Mesendoderm (in vitro differentiated cells): ENCODE measurements around the gene ARHGAP44.

ENCODE experiments used
- DNase-seq: peaks from one replicate; pipeline ENCODE4 v3.0.0; 2013
- H2AK5ac ChIP-seq: 2 replicates; pipeline ENCODE4 v1.6.1; 2013; ENCODE audit warnings: low read length, inconsistent platforms
- H2BK120ac ChIP-seq: 2 replicates; pipeline ENCODE4 v1.6.1; 2013; ENCODE audit warnings: low read depth, mild to moderate bottlenecking, low read length, moderate library complexity, mixed read lengths
- H2BK15ac ChIP-seq: replicated peaks from 2 replicates; pipeline ENCODE4 v1.6.1; 2013; ENCODE audit warnings: low read depth, mild to moderate bottlenecking, moderate library complexity
- H2BK5ac ChIP-seq: 2 replicates; pipeline ENCODE4 v1.6.1; 2013; ENCODE audit warnings: low read length, inconsistent platforms
- H3K18ac ChIP-seq: 2 replicates; pipeline ENCODE4 v1.6.1; 2013; ENCODE audit warnings: mild to moderate bottlenecking, low read length, mixed read lengths
- H3K23ac ChIP-seq: one replicate; pipeline ENCODE4 v1.6.1; 2013; ENCODE audit warnings: low read length
- H3K27ac ChIP-seq: 2 replicates; pipeline ENCODE4 v1.5.1; 2013; ENCODE audit warnings: low read depth, mild to moderate bottlenecking, inconsistent platforms, low read length, moderate library complexity
- H3K27me3 ChIP-seq: 2 replicates; pipeline ENCODE4 v1.6.1; 2013; ENCODE audit warnings: low read length, control low read depth, mild to moderate bottlenecking, inconsistent platforms; ENCODE audit not compliant: insufficient read depth, poor library complexity
- H3K36me3 ChIP-seq: 2 replicates; pipeline ENCODE4 v1.6.1; 2013; ENCODE audit warnings: low read length, inconsistent platforms; ENCODE audit not compliant: control insufficient read depth, insufficient read depth
- H3K4ac ChIP-seq: one replicate; pipeline ENCODE4 v1.6.1; 2013; ENCODE audit warnings: low read depth, mild to moderate bottlenecking, low read length, moderate library complexity
- H3K4me1 ChIP-seq: 2 replicates; pipeline ENCODE4 v1.6.1; 2013; ENCODE audit warnings: low read depth, low read length, inconsistent platforms; ENCODE audit not compliant: control insufficient read depth
- H3K4me2 ChIP-seq: 2 replicates; pipeline ENCODE4 v1.6.1; 2013; ENCODE audit warnings: low read length
- H3K4me3 ChIP-seq: 2 replicates; pipeline ENCODE4 v1.5.1; 2013; ENCODE audit warnings: mild to moderate bottlenecking, low read length
- H3K56ac ChIP-seq: one replicate; pipeline ENCODE4 v1.6.1; 2013; ENCODE audit warnings: low read length
- H3K79me1 ChIP-seq: 2 replicates; pipeline ENCODE4 v1.6.1; 2013; ENCODE audit warnings: low read length, inconsistent platforms
- H3K79me2 ChIP-seq: 2 replicates; pipeline ENCODE4 v1.6.1; 2013; ENCODE audit warnings: mild to moderate bottlenecking, low read length; ENCODE audit not compliant: control insufficient read depth, insufficient read depth
- H3K9ac ChIP-seq: 2 replicates; pipeline ENCODE4 v1.6.1; 2013; ENCODE audit warnings: low read length, inconsistent platforms
- H4K5ac ChIP-seq: one replicate; pipeline ENCODE4 v1.6.1; 2013; ENCODE audit warnings: low read length
- H4K8ac ChIP-seq: one replicate; pipeline ENCODE4 v1.6.1; 2013; ENCODE audit warnings: low read depth, mild to moderate bottlenecking, control low read depth, low read length, moderate library complexity
- WGBS: extraction: QIAGEN DNeasy Blood & Tissue Kit; methylation state at CpG from one replicate; pipeline ENCODE4 v1.1.7; 2013; ENCODE audit warnings: low lambda C conversion rate, missing lambda C conversion rate; ENCODE audit not compliant: insufficient coverage; ENCODE audit errors: extremely low coverage; 5-methylcytosine and 5-hydroxymethylcytosine counted together

ARHGAP44 gene

GRCh38 chr17:12850996-12851395 is 61.7 kb downstream of the ARHGAP44 start:
- H3K4me3 ChIP-seq = no peak overlapping the region
- no peaks in the 10 kb centered on the region for H3K36me3 ChIP-seq
- H3K4me1 ChIP-seq = no peaks in the 10 kb centered on the region
- no peaks in the 10 kb centered on the region for H3K79me2 ChIP-seq
- H4K8ac ChIP-seq = no peak overlapping the region
- no peak overlapping the region for H3K18ac ChIP-seq
- no CpG with 5 or more reads among the region's 9 CpGs for WGBS
- H2BK5ac ChIP-seq = no peak overlapping the region
- H3K27ac ChIP-seq = no peak overlapping the region
- no peak overlapping the region for H3K4ac ChIP-seq
- no peak overlapping the region for H3K56ac ChIP-seq
- no peak overlapping the region for H3K4me2 ChIP-seq
- no peak overlapping the region for H2BK120ac ChIP-seq
- no peaks in the 10 kb centered on the region for H3K27me3 ChIP-seq
- DNase-seq = no peak
- H3K79me1 ChIP-seq = peaks cover 2% of the 10 kb centered on the region
- no peak overlapping the region for H3K23ac ChIP-seq
- H2BK15ac ChIP-seq = no peak overlapping the region
- no peak overlapping the region for H2AK5ac ChIP-seq
- no peak overlapping the region for H3K9ac ChIP-seq
- H4K5ac ChIP-seq = no peak overlapping the region

GRCh38 chr17:12851901-12852435 is 62.7 kb downstream of the ARHGAP44 start:
- Histone ChIP-seq H3K9ac (no peak overlapping the region), H2AK5ac (no peak overlapping the region), H3K4me1 (no peaks in the 10 kb centered on the region), H3K18ac (no peak overlapping the region), H4K5ac (no peak overlapping the region), H3K4me2 (no peak overlapping the region), H4K8ac (no peak overlapping the region), H3K27me3 (no peaks in the 10 kb centered on the region), H3K27ac (no peak overlapping the region), H3K36me3 (no peaks in the 10 kb centered on the region), H2BK5ac (no peak overlapping the region), H3K4ac (no peak overlapping the region), H3K23ac (no peak overlapping the region), H3K56ac (no peak overlapping the region), H3K79me1 (peaks cover 2% of the 10 kb centered on the region), H3K79me2 (no peaks in the 10 kb centered on the region), H3K4me3 (no peak overlapping the region), H2BK120ac (no peak overlapping the region), H2BK15ac (no peak overlapping the region)
- WGBS = no CpG with 5 or more reads among the region's 4 CpGs
- DNase-seq = peak; percentile 66

GRCh38 chr17:12853921-12854320 is 64.6 kb downstream of the ARHGAP44 start:
- peaks cover 2% of the 10 kb centered on the region for H3K79me1 ChIP-seq
- peak; percentile 44 for DNase-seq

GRCh38 chr17:12856416-12856815 is 67.1 kb downstream of the ARHGAP44 start:
- Histone ChIP-seq H3K4me3 (no peak overlapping the region), H4K8ac (no peak overlapping the region), H3K4me2 (no peak overlapping the region), H3K36me3 (no peaks in the 10 kb centered on the region), H3K4me1 (no peaks in the 10 kb centered on the region), H2BK5ac (no peak overlapping the region), H3K79me1 (no peaks in the 10 kb centered on the region), H3K18ac (no peak overlapping the region), H3K79me2 (no peaks in the 10 kb centered on the region), H3K9ac (no peak overlapping the region), H2AK5ac (no peak overlapping the region), H3K27me3 (no peaks in the 10 kb centered on the region), H3K56ac (no peak overlapping the region), H3K4ac (no peak overlapping the region), H3K23ac (no peak overlapping the region), H4K5ac (no peak overlapping the region), H3K27ac (no peak overlapping the region), H2BK15ac (no peak overlapping the region), H2BK120ac (no peak overlapping the region)
- no CpG with 5 or more reads among the region's 3 CpGs for WGBS
- no peak for DNase-seq

More at GRCh38 chr17:12853921-12854320, 64.6 kb downstream of the ARHGAP44 start:
- no peak overlapping the region for H2BK5ac ChIP-seq
- H3K23ac ChIP-seq = no peak overlapping the region
- no peak overlapping the region for H3K27ac ChIP-seq
- no peak overlapping the region for H4K8ac ChIP-seq
- H3K4ac ChIP-seq = no peak overlapping the region
- no peak overlapping the region for H3K56ac ChIP-seq
- H3K79me2 ChIP-seq = no peaks in the 10 kb centered on the region
- H3K27me3 ChIP-seq = no peaks in the 10 kb centered on the region
- H2BK15ac ChIP-seq = no peak overlapping the region
- H3K36me3 ChIP-seq = no peaks in the 10 kb centered on the region
- no peak overlapping the region for H3K4me2 ChIP-seq
- H3K18ac ChIP-seq = no peak overlapping the region
- no peak overlapping the region for H4K5ac ChIP-seq
- H3K4me1 ChIP-seq = no peaks in the 10 kb centered on the region
- no peak overlapping the region for H2AK5ac ChIP-seq
- H2BK120ac ChIP-seq = no peak overlapping the region
- no CpG with 5 or more reads among the region's 2 CpGs for WGBS
- no peak overlapping the region for H3K4me3 ChIP-seq
- H3K9ac ChIP-seq = no peak overlapping the region

DNA sequence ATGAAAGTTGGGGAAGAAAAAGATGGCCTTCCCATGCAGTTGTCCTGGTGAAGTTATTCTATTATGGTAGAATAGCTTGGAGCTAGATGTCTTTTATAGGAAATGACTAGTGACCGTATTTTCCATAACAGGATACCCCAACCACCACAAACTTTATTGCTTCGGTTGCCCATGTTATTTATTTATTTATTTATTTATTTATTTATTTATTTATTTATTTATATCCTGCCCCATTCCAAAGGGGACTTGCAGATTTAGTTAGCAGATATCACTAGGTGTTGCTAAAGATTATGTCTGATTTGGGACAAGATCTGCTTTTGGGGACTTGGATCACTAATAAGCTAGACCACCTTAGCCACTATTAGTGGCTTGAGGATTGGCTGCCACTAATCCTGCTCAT is 68.3 kb downstream of the ARHGAP44 start:
- no peak overlapping the region for H3K4me3 ChIP-seq
- no peak overlapping the region for H4K5ac ChIP-seq
- H2AK5ac ChIP-seq = no peak overlapping the region
- no peaks in the 10 kb centered on the region for H3K36me3 ChIP-seq
- no peak overlapping the region for H2BK15ac ChIP-seq
- H3K27ac ChIP-seq = no peak overlapping the region
- peaks cover 2% of the 10 kb centered on the region for H3K79me1 ChIP-seq
- no peaks in the 10 kb centered on the region for H3K79me2 ChIP-seq
- H2BK120ac ChIP-seq = no peak overlapping the region
- no peak overlapping the region for H3K4me2 ChIP-seq
- H3K56ac ChIP-seq = no peak overlapping the region
- no peak for DNase-seq
- no peak overlapping the region for H3K9ac ChIP-seq
- H3K18ac ChIP-seq = no peak overlapping the region
- no CpG with 5 or more reads among the region's 2 CpGs for WGBS
- no peak overlapping the region for H3K23ac ChIP-seq
- H3K27me3 ChIP-seq = no peaks in the 10 kb centered on the region
- no peak overlapping the region for H4K8ac ChIP-seq
- no peak overlapping the region for H3K4ac ChIP-seq
- no peaks in the 10 kb centered on the region for H3K4me1 ChIP-seq
- H2BK5ac ChIP-seq = no peak overlapping the region

DNA sequence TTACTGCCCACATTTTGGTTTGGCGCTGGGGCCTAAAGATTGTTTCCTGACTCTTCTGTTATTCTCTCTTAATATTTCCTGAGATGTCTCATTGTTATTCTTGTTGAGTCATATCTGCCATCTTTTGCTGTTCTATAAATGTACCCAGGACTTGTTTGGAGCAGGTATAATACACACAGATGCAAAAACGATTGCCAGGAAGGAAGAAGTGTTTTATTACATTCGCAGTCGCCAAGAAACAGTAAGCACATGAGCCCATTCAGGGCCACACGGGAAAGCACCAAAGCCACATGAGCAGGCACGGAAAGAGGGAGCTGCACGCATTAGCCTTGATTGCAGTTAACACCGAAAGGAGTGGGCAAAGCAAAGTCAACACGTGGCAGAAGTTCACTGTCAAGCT is 70.2 kb downstream of the ARHGAP44 start:
- H3K9ac ChIP-seq = no peak overlapping the region
- no peak overlapping the region for H3K27ac ChIP-seq
- no peak overlapping the region for H3K23ac ChIP-seq
- H2AK5ac ChIP-seq = no peak overlapping the region
- no peak overlapping the region for H3K4me3 ChIP-seq
- no peaks in the 10 kb centered on the region for H3K27me3 ChIP-seq
- H3K18ac ChIP-seq = no peak overlapping the region
- no peaks in the 10 kb centered on the region for H3K36me3 ChIP-seq
- no peak overlapping the region for H2BK120ac ChIP-seq
- no peak overlapping the region for H2BK5ac ChIP-seq
- H3K79me1 ChIP-seq = peaks cover 2% of the 10 kb centered on the region
- no peak overlapping the region for H4K5ac ChIP-seq
- H2BK15ac ChIP-seq = no peak overlapping the region
- H3K4ac ChIP-seq = no peak overlapping the region
- H3K56ac ChIP-seq = no peak overlapping the region
- no peaks in the 10 kb centered on the region for H3K79me2 ChIP-seq
- no peaks in the 10 kb centered on the region for H3K4me1 ChIP-seq
- H4K8ac ChIP-seq = no peak overlapping the region
- no CpG with 5 or more reads among the region's 9 CpGs for WGBS
- no peak for DNase-seq
- H3K4me2 ChIP-seq = no peak overlapping the region
